GM12892 (cell line): ENCODE results near the gene SLC12A5.

ENCODE experiments used
- POLR2A ChIP-seq: IDR thresholded peaks from 2 replicates; pipeline ENCODE4 v1.6.1; 2011; ENCODE audit warnings: low read depth, low read length, control low read depth
- POLR2AphosphoS5 ChIP-seq: IDR thresholded peaks from 2 replicates; pipeline ENCODE4 v1.6.1; 2011; ENCODE audit warnings: low read depth, low read length, control low read depth

DNA sequence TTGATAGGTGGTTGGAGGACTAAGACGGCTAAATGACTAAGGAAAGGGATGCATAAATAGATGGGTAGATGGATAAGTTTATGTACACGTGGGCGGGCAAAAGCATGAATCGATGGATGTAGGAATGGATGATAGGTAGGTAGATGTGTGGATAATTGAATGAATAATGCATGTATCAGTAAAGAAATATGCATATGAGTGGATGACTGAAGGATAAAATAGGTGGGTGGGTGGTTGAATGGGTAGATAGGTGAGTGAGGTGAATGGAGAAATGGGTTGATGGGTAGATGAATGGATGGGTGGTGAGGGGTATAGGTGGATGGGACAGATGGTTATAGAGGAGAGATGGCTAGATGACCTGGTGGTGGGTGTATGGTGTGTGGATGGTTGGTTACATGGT, 20.2 kb downstream of the SLC12A5 start:
- TF ChIP-seq POLR2A (no peak), POLR2AphosphoS5 (no peak)
